Endothelial cell (in vitro differentiated cells): ENCODE results near the gene SLC7A14. TPM values are rescaled to one million over a fixed set of nuclear protein-coding genes. Genes with fewer than 3 reads are reported as not detected.
A peak's percentile ranks its signal among the peaks of the same experiment; 100 is the strongest.

Experiments used
- DNase-seq: peaks from one replicate; pipeline ENCODE4 v3.0.0; 2021; ENCODE audit warnings: low spot score
- H3K27ac Mint-ChIP-seq: one replicate; pipeline ENCODE4 v1.8.0; 2021; ENCODE audit warnings: mixed read lengths, inconsistent platforms; ENCODE audit not compliant: unreplicated experiment
- H3K27me3 Mint-ChIP-seq: one replicate; pipeline ENCODE4 v1.8.0; 2021; ENCODE audit warnings: mild to moderate bottlenecking, moderate library complexity, mixed read lengths, inconsistent platforms; ENCODE audit not compliant: unreplicated experiment
- H3K36me3 Mint-ChIP-seq: one replicate; pipeline ENCODE4 v1.8.0; 2021; ENCODE audit warnings: mild to moderate bottlenecking, low read depth, mixed read lengths, inconsistent platforms; ENCODE audit not compliant: unreplicated experiment
- H3K4me1 Mint-ChIP-seq: one replicate; pipeline ENCODE4 v1.8.0; 2021; ENCODE audit warnings: mild to moderate bottlenecking, mixed read lengths, inconsistent platforms; ENCODE audit not compliant: unreplicated experiment
- H3K4me3 Mint-ChIP-seq: one replicate; pipeline ENCODE4 v1.8.0; 2021; ENCODE audit warnings: mild to moderate bottlenecking, mixed read lengths, inconsistent platforms; ENCODE audit not compliant: unreplicated experiment
- H3K9me3 Mint-ChIP-seq: one replicate; pipeline ENCODE4 v1.8.0; 2021; ENCODE audit warnings: mixed read lengths, inconsistent platforms; ENCODE audit not compliant: unreplicated experiment
- total RNA-seq: library from RNA; stranded (reverse); fragmentation: NEBNext Ultra II Directional; extraction: Animal tissue kit (Norgen Biotek cat#: 25700); gene quantifications from one replicate; pipeline ENCODE4 v1.2.1, GENCODE V29; 2021; ENCODE audit not compliant: unreplicated experiment
- TF ChIP-seq, protein P1 (sequence below): fragments of 200-600 bp; sonication (generic); IDR thresholded peaks from one replicate; pipeline ENCODE4 v1.5.0; 2021; ENCODE audit warnings: antibody characterized with exemption; ENCODE audit not compliant: unreplicated experiment

SLC7A14 gene
- total RNA-seq, 1 donor from 2014 or later, result 2.5 TPM

DNA sequence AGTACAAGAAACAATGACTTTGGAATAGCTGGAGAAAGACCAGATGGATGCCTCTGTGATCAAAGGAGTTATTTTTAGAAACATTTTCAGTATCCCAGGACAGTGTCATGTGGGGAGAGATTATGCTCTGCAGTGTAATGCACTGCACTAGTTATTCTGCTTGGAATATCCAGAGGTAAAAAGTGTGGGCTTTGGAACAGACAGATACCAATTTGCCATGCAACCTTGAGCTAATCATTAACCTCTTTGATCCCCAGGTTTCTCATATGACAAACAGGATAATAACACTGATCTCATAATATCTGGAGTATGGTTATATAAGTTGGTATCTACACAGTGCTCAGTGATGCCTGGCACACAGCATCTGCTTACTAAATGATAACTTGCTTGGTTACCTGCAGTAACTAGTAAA lies 12.2 kb upstream of the SLC7A14 start:
- H3K27me3 Mint-ChIP-seq, result no peaks in the 10 kb centered on the region

DNA sequence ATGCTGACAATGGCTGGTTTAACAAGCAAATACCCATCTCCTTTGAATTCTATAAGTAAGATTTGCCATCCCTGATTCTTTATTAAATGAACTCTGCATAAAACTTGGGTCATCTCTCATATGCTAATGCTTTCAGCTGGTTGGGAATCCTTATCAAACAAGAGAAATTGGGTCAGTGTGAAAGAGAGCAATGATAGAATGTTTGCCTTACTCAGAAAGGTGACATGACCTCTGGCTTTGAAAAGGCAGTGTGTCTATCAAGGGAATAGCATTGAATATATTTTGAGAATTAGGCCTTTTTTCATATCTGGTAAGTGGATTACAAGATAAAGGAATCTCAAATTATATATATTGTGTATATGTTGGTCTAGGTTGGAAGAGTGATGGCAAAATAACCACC lies 8.7 kb upstream of the SLC7A14 start:
- no peaks in the 10 kb centered on the region for H3K36me3 Mint-ChIP-seq
- no peak overlapping the region for H3K27ac Mint-ChIP-seq
- no peak overlapping the region for H3K4me3 Mint-ChIP-seq
- H3K4me1 Mint-ChIP-seq, result no peaks in the 10 kb centered on the region
- no peak for DNase-seq
- H3K9me3 Mint-ChIP-seq, result no peaks in the 10 kb centered on the region
- TF ChIP-seq, protein P1, sequence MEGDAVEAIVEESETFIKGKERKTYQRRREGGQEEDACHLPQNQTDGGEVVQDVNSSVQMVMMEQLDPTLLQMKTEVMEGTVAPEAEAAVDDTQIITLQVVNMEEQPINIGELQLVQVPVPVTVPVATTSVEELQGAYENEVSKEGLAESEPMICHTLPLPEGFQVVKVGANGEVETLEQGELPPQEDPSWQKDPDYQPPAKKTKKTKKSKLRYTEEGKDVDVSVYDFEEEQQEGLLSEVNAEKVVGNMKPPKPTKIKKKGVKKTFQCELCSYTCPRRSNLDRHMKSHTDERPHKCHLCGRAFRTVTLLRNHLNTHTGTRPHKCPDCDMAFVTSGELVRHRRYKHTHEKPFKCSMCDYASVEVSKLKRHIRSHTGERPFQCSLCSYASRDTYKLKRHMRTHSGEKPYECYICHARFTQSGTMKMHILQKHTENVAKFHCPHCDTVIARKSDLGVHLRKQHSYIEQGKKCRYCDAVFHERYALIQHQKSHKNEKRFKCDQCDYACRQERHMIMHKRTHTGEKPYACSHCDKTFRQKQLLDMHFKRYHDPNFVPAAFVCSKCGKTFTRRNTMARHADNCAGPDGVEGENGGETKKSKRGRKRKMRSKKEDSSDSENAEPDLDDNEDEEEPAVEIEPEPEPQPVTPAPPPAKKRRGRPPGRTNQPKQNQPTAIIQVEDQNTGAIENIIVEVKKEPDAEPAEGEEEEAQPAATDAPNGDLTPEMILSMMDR, result no peak
- H3K27me3 Mint-ChIP-seq, result peaks cover 2% of the 10 kb centered on the region

More for the DNA sequence above, 12.2 kb upstream of the SLC7A14 start:
- Mint-ChIP-seq H3K4me1 (no peaks in the 10 kb centered on the region), H3K9me3 (no peaks in the 10 kb centered on the region), H3K4me3 (no peak overlapping the region), H3K36me3 (no peaks in the 10 kb centered on the region), H3K27ac (no peak overlapping the region)
- DNase-seq, result no peak
- TF ChIP-seq, protein P1, result no peak

DNA sequence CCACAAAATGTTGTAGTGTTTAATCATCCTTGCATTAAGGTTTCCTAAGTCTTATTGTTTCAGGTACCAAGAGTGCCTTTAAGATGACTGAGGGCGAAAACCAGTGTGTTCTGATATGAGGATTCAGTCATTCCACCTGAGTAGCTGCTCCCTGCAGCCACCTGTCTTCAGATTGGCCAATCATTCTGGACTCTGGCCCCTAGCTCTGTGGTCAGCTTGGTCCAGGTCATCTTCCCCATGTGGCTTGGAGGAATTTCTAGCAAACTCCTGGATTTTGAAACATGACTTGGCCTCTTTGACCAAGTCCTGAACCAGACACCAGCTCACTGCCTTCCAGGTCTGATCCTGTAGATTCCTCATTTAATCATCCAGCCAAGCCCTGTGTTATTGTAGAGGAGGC lies 7.8 kb upstream of the SLC7A14 start:
- no peaks in the 10 kb centered on the region for H3K4me1 Mint-ChIP-seq
- peaks cover 3% of the 10 kb centered on the region for H3K27me3 Mint-ChIP-seq
- DNase-seq, result no peak
- H3K9me3 Mint-ChIP-seq, result no peaks in the 10 kb centered on the region
- no peak overlapping the region for H3K27ac Mint-ChIP-seq
- TF ChIP-seq, protein P1, result no peak
- H3K4me3 Mint-ChIP-seq, result no peak overlapping the region
- H3K36me3 Mint-ChIP-seq, result no peaks in the 10 kb centered on the region

DNA sequence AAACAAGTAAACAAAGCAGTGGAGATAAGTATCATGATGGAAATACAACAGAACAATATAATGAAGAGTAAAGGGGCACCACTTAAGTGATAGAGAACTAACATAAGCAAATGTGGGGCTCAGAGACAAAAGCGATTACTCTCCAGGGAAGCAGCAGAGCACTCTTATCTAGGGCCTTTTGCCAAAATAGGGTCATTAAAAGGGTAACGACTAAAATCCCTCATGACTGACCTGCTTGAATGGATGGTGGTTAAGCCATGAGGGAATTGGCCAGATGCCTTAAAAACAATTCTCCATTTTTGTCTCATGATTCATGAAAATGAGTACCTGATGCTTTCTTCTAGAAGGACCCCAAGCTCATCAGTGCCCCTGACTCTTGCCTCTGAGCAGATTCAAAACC lies 3.2 kb upstream of the SLC7A14 start:
- Mint-ChIP-seq H3K4me3 (no peak overlapping the region), H3K27ac (no peak overlapping the region), H3K9me3 (no peaks in the 10 kb centered on the region), H3K36me3 (no peaks in the 10 kb centered on the region), H3K27me3 (peaks cover 6% of the 10 kb centered on the region), H3K4me1 (peaks cover 6% of the 10 kb centered on the region)
- TF ChIP-seq, protein P1, result no peak
- no peak for DNase-seq

DNA sequence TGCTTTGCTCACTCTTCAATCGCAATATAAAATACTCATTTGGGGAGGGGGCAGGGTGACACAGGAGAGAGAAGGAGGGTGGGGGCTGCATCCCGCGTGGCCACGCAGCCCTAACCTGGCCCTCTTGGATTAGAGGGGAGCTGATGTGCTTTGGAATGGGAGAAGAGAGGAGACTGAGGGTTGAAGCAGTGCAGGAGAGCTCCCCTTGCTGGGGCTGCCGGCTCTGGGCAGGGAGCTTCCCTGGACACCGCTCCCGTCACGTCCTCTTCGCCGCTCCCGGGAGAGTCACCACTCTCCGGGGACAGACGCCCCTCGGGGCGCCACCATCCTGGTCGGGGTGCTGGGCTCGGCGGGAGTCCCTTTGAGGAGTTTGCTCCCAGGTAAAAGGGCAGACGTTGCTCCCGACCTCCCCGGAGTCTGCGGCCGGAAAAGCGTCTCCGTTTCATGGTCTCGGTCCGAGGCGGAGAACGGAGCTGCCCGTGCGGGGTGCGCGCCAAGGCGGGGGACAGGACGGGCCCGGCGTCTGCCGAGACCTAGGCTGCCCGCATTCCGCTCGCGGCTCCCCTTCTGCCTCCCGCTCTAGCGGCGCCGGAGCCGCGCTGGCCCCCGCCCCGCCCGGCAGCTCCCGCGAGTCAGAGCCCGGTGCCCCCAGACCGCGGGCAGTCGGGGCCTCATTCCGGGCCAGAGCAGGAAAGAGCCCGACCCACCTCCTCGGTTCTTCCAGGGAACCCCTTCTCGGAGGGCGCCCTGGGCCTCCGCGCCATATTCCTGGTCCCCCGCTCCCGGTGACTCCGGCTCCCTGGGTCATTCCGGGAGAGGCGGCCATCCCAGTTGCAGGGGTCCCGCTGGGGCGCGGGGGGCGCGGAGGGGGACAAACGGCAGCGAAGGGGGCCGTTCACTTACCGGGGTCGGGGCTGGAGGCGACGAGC lies 603 bp downstream of the SLC7A14 start:
- H3K9me3 Mint-ChIP-seq, result no peaks in the 10 kb centered on the region
- H3K36me3 Mint-ChIP-seq, result no peaks in the 10 kb centered on the region
- DNase-seq, result peak; percentile 7
- peaks cover 12% of the 10 kb centered on the region for H3K4me1 Mint-ChIP-seq
- TF ChIP-seq, protein P1, result no peak
- H3K27me3 Mint-ChIP-seq, result peaks cover 6% of the 10 kb centered on the region
- no peak overlapping the region for H3K27ac Mint-ChIP-seq
- H3K4me3 Mint-ChIP-seq, result peak overlapping the region; percentile 81
